AG20443 (cell line): ENCODE measurements around the gene NUP98.
A peak's percentile ranks its signal among the peaks of the same experiment; 100 is the strongest.

Source experiments
- DNase-seq: peaks from one replicate; pipeline ENCODE4 v3.0.0; 2012; ENCODE audit warnings: low spot score, mixed read lengths

The NUP98 gene

GRCh38 chr11:3641191-3641590 lies 156.2 kb downstream of the NUP98 start:
- no peak for DNase-seq

GRCh38 chr11:3639841-3640240 lies 157.5 kb downstream of the NUP98 start:
- DNase-seq = no peak

GRCh38 chr11:3638513-3638912 lies 158.8 kb downstream of the NUP98 start:
- no peak for DNase-seq

- no peak for DNase-seq
Measured at GRCh38 chr11:3637201-3637600, 160.2 kb downstream of the NUP98 start.

- DNase-seq = no peak
Measured at GRCh38 chr11:3635641-3636375, 161.5 kb downstream of the NUP98 start.

- DNase-seq = no peak
Measured at GRCh38 chr11:3632070-3632660, 165.2 kb downstream of the NUP98 start.

GRCh38 chr11:3631331-3631730 lies 166.0 kb downstream of the NUP98 start:
- DNase-seq = no peak

GRCh38 chr11:3627291-3627690 lies 170.1 kb downstream of the NUP98 start:
- DNase-seq = peak; percentile 86

GRCh38 chr11:3626250-3626960 lies 170.9 kb downstream of the NUP98 start:
- DNase-seq = no peak
